Measurements from ENCODE around the gene ZBTB7A.

DNA sequence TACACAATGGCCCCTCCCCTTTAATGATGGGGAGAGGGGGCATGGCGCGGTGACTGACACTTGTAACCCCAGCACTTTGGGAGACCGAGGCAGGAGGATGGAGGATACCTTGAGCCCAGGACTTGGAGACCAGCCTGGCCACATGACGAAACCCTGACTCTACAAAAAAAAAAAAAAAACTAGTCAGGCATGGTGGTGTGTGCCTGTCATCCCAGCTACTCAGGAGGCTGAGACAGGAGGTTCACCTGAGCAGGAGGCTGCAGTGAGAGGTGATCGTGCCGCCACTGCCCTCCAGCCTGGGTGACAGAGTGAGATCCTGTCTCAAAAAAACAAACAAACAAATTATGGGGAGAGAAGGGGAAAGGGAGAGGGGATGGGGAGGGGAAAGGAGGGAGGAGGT lies 13.8 kb upstream of the ZBTB7A start:
- TF ChIP-seq, protein P1, sequence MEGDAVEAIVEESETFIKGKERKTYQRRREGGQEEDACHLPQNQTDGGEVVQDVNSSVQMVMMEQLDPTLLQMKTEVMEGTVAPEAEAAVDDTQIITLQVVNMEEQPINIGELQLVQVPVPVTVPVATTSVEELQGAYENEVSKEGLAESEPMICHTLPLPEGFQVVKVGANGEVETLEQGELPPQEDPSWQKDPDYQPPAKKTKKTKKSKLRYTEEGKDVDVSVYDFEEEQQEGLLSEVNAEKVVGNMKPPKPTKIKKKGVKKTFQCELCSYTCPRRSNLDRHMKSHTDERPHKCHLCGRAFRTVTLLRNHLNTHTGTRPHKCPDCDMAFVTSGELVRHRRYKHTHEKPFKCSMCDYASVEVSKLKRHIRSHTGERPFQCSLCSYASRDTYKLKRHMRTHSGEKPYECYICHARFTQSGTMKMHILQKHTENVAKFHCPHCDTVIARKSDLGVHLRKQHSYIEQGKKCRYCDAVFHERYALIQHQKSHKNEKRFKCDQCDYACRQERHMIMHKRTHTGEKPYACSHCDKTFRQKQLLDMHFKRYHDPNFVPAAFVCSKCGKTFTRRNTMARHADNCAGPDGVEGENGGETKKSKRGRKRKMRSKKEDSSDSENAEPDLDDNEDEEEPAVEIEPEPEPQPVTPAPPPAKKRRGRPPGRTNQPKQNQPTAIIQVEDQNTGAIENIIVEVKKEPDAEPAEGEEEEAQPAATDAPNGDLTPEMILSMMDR (conservative IDR thresholded peaks at IDR 0.05; ENCODE audit: low read length), result no peak
- TF ChIP-seq EZH2phosphoT487 (IDR thresholded peaks at IDR 0.05; ENCODE audit: borderline replicate concordance), result no peak

Measured in Loucy (cell line).